Astrocyte of the spinal cord (primary cell): ENCODE data around the gene SEZ6L2.
A peak's percentile ranks its signal among the peaks of the same experiment; 100 is the strongest.

Experiments
- DNase-seq: peaks from one replicate; pipeline ENCODE4 v3.0.0; 2011; ENCODE audit warnings: low read depth, low spot score
- H3K4me3 ChIP-seq: 2 replicates; pipeline ENCODE4 v1.5.1; 2011; ENCODE audit warnings: low read depth, mild to moderate bottlenecking, low read length, moderate library complexity
- in situ Hi-C: cut with HindIII; loops from 2 replicates; pipeline ENCODE4 v1.10.0; 2017; ENCODE audit warnings: low sequenced_read_pairs
- TF ChIP-seq, protein P1 (sequence below): IDR thresholded peaks from 2 replicates; pipeline ENCODE4 v1.5.1; 2012; ENCODE audit warnings: low read depth, mild to moderate bottlenecking, low read length, inconsistent platforms

The SEZ6L2 gene

DNA sequence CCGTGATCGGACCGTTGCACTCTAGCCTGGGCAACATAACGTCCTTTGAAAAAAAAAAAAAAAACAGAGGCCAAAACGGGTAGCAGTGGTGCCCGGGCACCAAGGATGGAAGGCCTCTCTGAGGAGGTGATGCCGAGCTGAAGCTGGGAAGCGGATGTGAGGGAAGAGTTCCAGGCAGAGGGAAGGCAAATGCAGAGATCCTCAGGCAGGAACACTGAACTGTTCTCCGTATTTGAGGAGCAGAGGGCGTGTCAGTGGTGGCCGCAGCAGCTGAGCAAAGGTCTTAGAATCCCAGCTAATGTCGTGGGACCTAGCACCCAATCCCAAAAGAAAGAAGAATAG lies 27.3 kb upstream of the SEZ6L2 start:
- in situ Hi-C loops: no loop called here
- peak overlapping the region; percentile 80 for H3K4me3 ChIP-seq
- DNase-seq: peak; percentile 31
- TF ChIP-seq, protein P1, sequence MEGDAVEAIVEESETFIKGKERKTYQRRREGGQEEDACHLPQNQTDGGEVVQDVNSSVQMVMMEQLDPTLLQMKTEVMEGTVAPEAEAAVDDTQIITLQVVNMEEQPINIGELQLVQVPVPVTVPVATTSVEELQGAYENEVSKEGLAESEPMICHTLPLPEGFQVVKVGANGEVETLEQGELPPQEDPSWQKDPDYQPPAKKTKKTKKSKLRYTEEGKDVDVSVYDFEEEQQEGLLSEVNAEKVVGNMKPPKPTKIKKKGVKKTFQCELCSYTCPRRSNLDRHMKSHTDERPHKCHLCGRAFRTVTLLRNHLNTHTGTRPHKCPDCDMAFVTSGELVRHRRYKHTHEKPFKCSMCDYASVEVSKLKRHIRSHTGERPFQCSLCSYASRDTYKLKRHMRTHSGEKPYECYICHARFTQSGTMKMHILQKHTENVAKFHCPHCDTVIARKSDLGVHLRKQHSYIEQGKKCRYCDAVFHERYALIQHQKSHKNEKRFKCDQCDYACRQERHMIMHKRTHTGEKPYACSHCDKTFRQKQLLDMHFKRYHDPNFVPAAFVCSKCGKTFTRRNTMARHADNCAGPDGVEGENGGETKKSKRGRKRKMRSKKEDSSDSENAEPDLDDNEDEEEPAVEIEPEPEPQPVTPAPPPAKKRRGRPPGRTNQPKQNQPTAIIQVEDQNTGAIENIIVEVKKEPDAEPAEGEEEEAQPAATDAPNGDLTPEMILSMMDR: no peak

DNA sequence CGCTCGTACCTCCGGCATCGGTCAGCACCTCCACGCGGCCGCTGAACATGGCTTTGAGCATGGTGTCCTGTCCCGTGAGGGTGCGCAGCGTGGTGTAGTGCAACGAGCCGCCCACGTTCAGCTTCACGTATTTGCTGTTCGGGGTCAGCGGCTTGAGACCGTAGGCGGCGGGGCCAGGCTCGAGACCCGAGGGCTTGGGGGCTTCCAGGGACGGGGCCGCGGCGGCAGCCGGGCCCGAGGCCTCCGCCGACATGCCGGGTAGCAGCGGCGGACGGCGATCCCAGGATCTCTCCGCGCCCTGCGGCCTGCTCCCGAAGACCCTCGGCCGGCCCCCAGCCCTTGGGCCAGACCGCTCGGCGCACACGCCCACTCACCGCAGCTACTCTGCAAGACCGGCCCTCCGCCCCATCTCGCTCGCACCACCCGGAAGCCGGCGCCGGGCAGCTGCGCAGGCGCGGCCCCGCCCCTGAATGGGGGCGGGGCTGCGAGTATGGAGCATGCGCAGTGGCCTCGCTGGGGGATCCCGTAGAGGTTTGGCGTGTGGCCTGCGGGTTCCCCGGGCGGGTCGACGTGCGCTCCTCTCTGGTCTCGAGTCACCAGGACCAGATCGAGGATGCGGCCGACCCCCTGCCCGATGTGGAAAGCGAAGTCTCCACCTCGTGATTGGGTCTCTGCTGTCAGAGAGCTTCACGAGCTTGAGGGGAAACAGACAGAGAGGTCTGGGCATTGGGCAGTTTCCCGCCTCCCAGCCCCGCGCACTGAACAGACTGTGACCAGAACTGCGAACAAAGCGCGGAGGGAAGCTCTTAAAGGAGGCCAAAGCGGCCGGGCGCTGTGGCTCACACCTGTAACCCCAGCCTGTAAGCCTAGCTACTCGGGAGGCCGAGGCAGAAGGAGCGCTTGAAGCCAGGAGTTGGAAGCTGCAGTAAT lies 26.7 kb upstream of the SEZ6L2 start, which contains the start of gene KCTD13:
TSS of gene KCTD13 (minus strand) at position 446 of the 930 bp plus-strand sequence. CDS start at position 253, 193 bp downstream.
- peak; percentile 81 for DNase-seq
- in situ Hi-C loops: no loop called here
- TF ChIP-seq, protein P1: no peak
- H3K4me3 ChIP-seq: peak within 1 kb of the TSS; percentile 80

DNA sequence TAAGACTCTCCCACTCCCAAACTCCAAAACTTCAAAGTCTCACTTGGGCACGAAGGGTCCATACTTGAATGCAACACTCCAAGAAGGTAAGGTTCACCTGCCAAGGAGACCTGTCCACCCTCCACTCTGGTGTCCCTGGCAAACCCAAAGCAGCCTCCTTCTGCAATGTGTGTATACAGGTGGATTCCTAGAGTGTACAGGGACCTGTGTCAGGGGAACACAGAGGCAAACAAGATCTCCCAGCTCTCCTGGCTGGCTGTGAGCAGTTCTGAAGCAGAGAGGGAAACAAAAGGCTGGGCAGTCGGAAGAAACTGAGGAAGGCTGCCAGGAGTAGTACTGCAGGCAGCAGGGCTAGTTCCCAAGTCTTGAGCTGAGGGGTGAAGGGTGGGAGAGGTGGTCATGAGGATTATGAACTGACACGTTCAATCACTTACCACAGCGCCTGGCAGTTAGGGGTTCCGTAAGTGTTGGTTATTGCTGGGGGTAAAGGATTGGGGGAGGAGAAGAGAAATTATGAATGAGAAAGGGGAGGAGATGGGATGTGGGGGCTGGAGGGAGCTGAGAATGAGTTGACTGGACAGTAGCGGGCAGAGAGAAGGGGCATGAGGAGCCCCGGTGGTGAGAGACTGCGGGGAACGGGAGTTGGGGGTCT lies 25.9 kb upstream of the SEZ6L2 start:
- in situ Hi-C loops: no loop called here
- TF ChIP-seq, protein P1: no peak
- no peak for DNase-seq
- H3K4me3 ChIP-seq: peak overlapping the region; percentile 80

DNA sequence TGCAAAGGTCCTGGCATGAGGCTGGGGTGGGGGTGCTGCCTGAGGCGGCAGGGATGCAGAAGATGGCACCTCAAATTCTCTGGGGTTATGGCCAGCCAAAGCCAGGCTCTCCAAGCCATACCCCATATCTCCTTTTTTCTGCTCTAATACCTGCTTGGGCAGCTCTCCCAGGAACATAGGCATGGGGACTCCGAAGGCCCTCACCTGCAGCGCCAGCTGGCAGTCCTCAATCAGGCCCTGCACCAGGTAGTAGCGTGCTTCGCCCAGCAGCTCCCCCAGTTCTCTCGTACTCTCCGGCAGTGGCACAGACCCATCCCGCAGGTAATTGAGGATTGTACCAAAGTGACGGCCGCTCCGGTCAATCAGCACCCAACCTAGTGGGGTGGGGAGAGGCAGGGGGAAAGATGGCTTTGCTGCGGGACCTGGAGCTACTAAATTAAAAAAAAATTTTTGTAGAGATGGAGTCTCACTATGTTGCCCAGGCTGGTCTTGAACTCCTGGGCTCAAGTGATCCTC lies 23.7 kb upstream of the SEZ6L2 start:
- in situ Hi-C loops: no loop called here
- no peak overlapping the region for H3K4me3 ChIP-seq
- TF ChIP-seq, protein P1: no peak
- no peak for DNase-seq

DNA sequence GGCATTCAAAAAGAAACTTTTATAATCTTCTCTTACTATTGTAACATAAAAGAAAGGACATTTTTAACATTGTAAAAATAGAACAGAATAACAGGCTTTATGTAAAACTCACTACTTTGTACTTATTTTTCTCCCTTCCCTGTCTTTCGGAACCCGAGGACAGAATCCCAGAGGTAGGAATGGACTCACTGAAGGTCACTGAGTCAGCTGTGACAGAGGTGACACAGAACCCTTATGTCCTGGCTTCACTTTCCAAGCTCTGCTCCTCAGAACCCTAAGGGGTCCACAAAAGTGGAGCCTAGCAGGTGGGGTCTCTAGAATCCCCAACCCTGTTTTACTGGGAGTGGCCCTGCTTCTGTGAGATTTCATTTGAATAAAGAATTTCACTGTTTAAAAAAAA lies 23.0 kb upstream of the SEZ6L2 start:
- no peak overlapping the region for H3K4me3 ChIP-seq
- TF ChIP-seq, protein P1: no peak
- in situ Hi-C loops: no loop called here
- DNase-seq: no peak

DNA sequence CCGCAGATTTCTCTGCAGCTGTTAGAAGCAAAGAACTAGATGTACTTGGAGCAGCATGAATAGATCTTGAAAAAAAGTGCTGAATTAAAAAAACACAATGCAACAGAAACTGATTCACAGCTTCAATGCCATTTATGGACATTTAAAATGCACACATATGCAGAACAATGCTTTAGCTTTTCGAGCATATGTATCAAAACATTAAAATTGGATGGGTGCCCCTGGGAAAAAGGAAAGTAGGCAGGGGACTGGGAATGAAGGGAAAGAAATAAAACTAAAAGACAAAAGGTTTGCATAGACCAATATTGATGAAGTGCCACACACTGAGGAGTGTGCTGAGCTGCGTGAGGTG lies 21.7 kb upstream of the SEZ6L2 start:
- in situ Hi-C loops: no loop called here
- TF ChIP-seq, protein P1: no peak

More for the DNA sequence above, 21.7 kb upstream of the SEZ6L2 start:
- no peak for DNase-seq
- no peak overlapping the region for H3K4me3 ChIP-seq
